Amniotic epithelial cell (primary cell): ENCODE results near the gene SCRN2.

Experiments
- DNase-seq: peaks from one replicate; pipeline ENCODE4 v3.0.0-alpha.2; 2010; ENCODE audit warnings: low read depth

SCRN2 gene

DNA sequence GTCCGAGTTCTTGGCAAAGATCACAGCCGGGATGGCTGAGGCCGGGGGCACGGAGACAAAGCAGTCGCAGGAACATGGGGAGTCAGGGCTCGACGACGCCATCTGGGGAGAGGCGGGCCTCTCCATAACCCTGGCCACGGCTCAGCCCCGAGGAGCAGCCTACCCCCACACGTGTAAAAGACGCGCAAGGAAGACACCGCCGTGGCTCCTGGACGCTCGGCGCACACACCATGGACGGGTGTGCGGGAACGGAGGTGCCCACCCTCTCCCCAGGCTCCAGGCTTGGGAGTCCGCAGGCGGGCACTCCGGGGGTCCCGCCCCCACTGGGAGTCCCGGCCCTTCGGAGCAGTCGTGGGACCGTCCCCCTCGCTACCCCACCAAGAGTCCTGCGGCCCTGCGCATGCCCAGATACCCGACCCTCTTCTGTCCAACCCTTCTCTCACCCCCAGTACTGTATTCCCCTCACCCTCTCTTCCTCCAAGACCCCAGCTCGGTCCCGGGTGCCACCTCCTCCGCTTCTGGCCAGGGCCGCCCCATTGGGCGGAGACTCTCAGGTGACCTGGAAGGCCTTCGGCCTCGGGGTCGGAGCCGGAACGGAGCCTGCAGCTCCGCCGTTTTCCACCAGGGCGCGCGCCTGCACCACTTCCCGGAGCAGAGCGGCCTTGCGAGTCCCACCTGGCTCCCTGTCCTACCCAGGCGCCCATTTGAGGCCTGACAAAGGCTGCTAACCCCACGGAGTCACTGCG, at the start of gene SCRN2:
SCRN2 (minus strand) TSS at position 532 of the 746 bp plus-strand sequence; CDS start at position 102, 430 bp downstream.
- DNase-seq = peak; percentile 68

DNA sequence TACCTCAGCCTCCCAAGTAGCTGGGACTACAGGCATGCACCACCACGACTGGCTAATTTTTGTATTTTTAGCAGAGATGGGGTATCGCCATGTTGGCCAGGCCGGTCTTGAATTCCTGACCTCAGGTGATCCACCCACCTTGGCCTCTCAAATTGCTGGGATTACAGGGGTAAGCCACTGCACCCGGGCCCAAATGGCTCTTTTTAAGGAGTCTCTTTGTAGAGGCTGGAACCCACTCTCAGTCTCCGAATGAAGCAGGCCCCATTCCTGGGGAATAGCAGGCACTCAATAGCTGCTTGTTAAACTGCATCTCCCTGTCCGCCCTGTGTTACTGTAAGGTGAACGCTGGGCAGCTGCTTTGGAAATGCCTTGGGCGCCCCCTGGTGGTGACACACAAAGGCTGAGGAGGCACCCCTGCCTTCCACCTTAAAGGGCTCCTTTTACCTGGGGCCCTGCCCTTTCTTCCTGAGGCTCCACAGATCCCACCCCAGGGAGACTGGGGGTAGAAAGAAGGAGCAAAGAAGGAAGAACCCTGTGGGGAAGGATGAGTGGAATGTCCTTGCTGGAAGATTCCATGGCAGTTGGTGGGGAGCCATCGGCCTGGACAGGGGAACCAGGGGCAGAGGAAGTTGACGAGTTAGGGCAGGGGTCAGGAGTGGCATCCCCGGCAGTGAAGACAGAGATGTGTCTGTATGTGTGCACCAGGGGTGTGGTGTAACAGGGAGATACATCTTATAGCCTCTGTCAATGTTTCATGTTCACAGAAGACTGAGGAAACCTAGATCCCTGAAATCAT, 48.9 kb upstream of the SCRN2 start:
- DNase-seq = peak; percentile 70

DNA sequence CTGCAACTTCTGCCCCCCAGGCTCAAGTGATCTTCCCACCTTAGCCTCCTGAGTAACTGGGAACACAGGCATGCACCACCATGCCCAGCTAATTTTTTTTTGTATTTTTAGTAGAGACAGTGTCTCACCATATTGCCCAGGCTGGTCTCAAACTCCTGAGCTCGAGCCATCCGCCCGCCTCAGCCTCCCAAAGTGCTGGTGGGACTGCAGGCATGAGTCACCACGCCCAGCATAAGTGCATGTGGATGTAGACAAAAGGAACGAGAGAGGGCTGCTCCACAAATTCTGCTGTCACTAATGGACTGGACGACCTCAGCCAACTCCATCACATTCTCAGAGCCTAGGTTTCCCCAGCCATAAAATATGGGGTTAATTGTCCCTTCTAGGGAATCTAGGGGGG, 47.2 kb upstream of the SCRN2 start:
- DNase-seq = no peak

DNA sequence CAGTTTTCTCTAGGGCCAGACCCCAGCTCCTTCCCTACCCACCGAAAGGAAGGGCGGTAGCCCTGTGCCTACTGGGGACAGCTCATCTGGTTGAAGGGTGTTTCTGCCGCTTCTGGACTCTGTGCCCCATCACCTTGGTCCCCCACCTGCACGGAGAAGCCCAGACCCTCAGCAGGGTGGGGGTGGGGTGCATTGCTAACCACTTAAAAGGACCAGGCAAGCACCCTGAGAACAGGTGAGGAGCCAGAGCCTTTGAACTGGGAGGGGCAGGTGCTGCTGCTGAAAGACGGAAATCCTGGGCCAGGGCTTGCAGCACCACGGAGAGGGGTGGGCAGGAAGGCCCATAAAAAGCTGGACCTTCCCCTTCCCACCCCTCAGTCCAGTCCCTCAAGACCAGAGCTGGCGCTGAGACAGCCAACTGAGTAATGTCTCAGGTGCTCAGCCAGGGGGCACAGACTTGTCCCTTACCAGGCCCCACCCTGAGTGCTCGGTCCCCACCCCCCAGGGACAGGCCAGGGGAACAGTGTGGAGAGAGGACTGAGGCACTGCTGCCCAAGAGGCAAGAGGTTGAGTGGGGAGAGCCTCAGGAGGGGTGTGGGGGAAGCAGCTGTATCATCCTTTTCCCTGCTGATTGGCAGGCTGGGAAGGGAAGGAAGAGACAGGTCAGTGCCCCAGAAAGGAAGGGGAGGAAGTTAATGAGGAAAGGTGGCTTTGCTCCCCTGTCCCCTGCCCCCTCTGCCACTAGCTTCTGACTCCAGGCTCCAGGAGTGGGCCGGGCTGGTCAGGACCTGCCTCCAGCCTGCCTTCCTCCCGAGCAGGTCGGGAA, 44.0 kb upstream of the SCRN2 start:
- no peak for DNase-seq

DNA sequence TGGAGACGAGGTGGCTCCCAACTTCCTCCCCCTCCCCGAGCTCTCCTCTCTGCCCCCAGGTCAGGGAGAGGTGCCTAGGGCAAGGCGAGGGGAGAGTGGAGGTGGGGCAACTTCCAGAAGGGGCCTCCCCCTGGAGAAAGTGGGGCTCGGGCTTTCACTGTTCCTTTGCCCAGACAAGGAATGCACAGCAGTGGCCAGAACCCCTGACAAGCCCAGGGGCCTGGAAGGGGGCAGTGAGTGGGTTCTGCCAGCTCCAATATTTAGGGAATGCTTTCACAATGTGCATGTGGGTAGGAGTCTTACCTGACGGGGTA, 43.3 kb upstream of the SCRN2 start:
- no peak for DNase-seq

DNA sequence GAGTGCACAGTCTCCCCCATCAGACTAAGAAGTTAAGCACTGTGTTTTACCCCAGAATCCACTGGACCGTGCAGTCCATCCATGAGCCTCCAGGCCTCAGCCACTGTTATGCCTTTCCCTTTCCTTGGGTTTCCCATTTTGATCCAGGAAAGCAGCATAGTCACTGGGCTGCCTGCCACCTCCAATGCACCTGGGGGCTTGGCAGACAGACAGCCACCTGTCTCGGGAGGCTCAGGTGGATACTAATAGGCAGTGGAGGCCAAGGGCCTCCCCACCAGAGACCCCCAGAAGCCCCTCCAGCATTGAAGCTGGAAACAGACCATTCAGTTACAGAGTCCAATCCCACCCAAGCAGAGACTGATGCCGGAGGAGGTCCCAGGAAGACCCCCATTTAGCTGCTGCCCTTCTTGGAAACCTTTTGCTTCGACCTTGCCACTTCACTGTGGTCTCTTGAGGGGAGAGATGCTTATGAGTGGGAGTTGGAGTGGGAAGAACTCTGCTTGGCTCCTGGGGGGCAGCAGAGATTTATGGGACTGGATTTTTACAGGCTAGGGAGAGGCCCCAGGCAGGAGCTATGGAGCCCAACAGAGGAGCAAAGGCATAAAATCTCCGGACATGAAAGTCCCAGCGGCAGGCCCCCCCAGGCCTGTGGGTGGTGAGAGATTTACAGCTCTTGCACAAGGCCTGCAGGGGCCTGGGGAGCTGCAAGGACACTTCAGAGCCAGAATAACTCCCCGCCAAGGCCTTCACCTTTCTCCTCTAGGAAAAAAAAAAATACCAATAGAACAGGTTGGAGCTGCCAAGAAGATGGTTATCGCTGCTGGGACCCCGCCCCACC, 42.7 kb upstream of the SCRN2 start:
- no peak for DNase-seq

DNA sequence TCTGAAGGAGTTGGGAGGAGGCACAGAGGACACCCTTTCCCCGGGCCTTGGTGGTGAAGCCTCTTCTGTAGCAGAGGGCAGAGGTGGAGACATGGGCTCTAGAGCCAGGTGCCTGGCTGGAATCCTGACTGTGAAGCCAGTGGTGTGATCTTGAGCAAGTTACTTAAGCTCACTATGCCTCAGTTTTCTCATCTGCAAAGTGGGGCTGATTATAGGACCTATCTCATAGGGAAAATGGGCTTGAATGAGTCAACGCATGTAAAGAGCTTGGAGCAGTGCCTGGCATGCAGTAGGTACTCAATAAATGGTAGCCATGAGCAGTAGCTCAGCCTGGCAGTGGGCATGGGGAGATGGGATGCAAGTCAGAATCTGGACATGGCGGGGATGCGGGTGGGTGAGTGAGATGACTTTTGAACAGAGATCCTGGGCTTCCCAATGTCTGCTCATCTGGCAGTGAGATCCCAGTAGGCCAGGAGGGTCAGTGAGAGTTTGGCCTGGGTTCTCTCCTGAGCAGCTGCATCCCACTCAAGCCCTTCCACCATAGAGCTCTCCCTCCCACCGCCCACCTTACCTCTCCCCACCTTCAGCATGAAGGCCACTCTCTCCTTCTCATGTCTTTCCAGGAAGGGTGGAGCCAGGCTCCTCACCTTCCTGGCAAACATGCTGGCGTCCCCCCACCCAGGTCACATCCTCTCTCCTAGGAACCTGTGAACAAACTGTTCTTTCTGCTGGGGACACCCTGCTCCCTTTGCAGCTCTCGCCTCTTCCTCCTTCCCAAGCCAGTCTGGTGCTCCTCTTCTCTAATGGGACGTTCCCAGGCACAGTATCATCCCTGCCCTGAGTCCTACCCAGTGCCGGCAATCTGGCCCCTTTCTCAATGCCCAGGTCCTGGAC, 41.9 kb upstream of the SCRN2 start:
- no peak for DNase-seq

DNA sequence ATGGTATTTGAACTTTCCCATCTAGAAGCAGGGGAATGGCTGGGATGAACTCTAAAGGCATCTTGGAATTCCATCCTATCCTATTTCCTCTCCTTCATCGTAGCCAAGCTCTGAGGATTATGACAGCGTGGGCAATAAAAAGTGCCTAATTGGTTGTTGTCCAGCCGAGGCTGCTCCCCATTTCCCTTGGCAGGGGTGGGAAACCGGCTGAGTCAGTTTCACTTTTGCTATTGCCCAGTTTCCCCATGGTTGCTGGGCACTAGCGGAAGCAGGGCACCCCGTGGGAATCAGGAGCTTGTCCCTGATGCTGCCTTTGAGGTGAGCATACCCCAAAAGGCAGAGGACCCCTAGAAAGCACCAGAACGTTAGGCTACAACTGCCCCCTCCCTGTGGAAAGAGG, 41.2 kb upstream of the SCRN2 start:
- no peak for DNase-seq

DNA sequence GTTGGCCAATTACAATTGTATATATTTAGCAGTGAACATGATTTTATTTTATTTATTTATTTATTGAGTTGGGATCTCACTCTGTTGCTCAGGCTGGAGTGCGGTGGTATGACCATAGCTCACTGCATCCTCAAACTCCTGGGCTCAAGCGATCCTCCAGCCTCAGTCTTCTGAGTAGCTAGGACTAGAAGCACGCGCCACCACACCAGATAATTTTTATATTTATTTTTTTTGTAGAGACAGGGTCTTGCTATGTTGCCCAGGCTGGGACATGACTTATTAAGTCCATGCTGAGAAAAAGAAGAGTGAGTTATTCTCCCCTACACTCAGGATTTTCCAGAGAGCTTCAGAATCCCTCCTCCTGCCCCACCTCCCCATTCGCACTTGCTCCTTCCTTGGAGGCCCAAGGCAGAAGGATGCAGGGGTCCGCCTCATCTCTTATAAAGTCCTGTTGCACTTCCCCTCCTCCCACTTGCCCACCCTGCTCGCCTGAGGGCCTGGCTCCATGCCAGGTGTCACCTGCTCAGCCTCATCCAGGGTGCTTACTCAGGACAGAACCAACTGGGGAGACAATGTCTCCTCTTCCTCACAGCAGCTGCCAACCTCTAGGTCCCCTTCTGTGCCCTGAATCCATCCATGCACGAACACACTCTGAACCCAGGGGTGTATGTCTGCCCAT, 38.8 kb upstream of the SCRN2 start:
- no peak for DNase-seq

DNA sequence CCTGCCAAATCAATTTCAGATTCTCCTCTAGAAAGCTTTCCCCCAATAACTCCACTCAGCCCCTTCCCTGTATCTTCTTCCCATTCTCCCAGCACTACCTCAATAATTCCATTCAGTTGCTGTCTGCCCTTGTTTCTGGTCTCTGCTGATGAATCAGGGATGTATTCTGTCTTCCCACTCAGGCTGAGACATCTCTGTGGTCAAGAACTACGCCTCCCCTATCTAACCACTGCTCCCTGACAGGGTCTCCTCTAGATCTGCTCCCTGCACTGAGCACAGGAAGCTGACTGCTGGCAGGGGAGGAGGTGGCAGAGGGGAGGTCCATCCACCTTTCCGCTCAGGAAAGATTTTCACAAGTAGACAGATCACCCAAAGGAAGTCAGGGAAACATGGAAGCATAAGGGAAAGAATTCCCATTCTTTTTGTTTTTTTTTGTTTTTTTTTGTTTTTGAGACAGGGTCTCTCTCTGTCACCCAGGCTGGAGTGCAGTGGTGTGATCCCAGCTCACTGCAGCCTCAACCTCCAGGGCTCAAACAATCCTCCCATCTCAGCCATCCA, 38.0 kb upstream of the SCRN2 start:
- DNase-seq = peak; percentile 91

DNA sequence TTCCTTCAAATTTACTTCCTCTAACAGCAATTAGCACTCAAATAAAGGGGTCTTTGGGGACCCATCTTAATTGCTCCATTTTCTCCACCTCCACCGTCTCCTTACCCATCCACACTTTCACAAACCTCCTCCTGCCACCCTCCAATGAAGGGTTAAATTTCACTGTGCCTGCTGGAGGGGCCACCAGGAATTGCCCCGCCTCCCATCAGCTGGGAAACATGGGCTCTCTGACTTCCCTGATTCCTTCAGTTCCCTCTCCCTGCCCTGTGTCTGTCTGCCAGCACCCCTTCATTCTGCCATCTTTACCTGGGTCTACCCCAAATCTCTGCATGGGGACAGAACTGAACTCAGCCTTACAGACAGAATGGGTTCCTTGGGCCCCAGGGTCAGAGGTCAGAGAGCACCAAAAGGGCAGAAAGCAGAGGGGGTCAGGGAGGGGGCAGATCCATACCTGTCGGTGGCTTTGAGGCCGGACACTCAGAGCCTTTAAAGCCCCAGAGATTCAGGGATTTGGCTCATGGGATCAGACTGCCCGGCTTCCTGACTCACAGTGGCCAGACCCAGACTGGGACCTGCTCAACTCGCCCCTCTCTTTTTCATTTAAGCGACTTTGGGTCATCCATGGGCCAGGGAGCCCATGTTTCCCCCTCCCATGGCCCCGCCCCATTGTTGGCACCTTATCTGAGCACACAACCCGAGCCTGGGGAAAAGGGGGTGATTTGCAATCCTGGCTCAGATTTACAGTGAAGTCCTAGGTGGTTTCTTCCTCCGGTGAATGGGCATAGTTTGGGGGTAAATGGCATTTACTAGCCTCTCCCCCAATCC, 37.3 kb upstream of the SCRN2 start:
- no peak for DNase-seq

DNA sequence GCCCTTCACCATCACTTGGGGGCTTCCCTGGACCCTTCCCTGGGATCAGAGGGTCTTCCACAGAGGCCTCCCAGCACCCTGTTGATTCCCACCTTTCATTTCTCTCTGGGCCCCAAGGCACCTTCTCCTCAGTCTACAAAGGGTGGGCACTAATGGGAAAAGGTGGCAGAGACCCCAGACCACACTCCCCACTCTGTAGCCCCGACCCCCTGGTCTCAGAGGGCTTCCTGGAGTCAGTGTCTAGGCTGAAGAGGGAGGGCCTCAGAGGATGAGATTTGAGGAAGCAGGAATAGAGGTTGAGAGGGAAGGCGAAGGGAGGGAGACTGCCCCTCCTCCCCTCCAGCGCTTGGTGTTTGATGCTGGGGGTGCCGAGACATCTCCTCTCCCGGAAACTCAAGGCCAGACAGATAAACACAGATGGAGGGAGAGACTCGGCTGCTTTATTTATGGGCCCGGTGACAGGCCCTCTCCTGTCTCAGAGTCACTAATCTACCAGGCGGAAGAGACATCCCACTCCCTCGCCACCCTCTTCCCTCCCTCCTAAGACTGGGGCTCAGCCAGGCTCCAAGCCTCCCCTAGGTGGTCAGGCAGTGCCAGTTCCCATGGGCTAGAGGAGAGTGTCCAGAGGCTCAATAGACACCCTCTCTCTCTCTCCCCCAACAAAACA, 36.4 kb upstream of the SCRN2 start:
- DNase-seq = peak; percentile 49

DNA sequence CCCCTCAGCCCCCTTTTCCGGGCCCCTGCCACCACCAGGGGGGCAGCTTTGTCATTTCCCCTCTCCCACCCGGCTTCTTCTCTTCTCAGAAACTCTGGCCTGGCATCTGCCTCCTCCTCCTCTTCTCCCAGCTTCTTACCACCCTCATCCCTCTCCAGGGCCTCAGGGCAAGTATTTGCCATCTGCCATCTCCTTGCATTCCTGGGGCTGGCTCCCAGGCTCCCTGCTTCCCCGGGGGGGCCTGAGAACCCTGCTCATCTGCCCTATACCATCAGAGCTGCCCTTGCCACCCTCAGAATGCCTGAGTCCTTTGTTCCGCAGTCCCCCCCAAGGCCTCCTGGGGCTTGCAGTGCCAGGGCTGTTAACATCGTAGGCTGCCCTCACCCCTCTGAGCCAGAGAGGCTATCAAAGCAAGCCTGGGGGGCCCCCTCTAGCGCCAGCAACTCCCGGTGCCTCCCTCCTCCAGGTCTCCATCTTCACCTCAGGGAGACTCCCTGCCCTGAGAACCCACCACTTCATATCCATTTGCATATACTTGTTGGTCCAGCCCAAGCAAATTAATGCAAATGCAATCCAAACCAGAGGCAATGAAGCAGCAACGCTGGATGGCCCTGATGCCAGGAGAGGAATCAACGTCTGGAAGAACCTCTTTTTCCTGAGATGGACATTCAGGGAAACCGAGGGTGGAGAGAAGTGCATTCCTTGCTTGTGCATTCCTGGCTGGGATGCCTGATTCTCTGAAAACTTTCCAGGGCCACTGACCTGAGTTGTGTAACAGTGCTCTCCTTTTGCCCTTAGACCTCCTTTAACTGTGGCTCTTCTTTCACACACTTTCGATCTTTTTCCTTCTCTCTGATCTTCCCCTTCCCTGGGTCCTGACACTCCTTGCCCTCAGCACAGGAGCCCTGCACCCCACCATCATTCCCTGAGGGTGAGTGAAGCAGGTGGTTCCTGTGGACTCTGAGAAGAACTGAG, 34.2 kb upstream of the SCRN2 start:
- peak; percentile 35 for DNase-seq

DNA sequence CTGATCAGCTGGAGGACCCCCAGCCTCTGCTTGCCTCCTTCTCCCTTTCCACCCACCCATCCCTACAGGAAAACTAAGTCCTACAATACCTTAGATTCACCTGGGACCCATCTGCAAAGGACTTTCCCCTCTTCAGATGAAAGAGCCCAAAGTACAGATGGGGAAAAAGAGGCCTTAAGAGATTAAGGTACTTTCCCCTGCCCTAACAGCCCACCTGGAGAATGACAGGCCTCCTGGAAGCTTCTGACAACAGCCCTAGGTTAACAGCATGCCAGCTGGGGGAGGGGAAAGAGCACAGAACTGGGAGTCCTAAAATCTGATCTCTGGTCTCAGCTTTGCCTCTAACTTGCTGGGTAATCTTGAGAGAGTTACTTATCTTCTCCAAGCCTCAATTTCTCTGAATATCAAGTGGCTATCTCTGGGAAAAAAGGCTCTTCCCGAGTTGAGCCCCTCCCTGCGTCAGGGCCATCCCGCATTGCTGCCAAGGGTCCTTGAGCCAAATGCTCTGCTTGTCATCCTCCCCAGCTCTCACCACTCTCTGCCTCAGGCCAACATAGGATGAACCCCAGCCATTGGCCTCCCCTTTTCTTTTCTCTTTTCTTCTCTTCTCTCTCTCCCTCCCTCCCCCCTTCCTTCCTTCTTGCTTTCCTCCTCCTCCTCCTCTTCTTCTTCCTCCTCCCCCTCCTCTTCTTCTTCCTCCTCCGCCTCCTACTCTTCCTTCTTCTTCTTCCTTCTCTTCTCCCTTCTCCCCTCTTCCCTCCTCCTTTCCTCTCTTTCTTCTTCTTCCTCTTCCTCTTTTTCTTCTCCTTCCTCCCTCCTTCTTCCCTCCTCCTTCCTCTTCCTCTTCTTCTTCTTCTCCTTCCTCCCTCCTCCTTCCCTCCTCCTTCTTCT, 32.4 kb upstream of the SCRN2 start:
- DNase-seq = no peak

DNA sequence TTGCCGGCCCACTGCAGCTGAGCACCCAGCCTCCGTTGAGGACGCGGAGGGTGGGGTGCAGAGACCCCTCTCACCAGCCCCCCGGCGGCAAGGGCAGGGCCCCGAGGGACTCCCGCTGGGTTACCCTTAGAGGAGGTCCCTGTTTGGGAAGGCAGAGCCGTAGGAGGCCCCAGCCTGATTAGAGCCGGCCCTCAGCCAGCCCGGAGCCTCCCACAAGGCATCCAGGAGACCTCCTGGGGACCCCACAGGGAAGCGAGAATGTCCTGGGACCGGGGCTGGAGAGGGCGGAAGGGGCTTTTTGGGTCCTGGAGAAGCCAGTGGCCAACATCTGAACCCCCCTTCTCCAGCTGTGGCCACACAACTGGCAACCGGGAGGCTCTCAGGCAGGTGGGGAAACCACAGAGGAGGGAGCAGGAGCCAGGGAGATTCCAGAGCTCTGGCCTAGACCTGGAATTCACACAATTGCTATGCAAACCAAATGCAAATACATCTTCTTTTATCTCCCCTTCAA, 31.6 kb upstream of the SCRN2 start:
- peak; percentile 24 for DNase-seq
